SK-N-SH (cell line): Measurements from ENCODE around the gene COBL.

ENCODE experiments used
- POLR2AphosphoS5 ChIP-seq: IDR thresholded peaks from 2 replicates; pipeline ENCODE4 v1.6.1; 2012; ENCODE audit warnings: low read depth, low read length
- SMC3 ChIP-seq: IDR thresholded peaks from 2 replicates; pipeline ENCODE4 v1.6.1; 2012; ENCODE audit warnings: low read depth, low read length, improper control_type of control experiment

DNA sequence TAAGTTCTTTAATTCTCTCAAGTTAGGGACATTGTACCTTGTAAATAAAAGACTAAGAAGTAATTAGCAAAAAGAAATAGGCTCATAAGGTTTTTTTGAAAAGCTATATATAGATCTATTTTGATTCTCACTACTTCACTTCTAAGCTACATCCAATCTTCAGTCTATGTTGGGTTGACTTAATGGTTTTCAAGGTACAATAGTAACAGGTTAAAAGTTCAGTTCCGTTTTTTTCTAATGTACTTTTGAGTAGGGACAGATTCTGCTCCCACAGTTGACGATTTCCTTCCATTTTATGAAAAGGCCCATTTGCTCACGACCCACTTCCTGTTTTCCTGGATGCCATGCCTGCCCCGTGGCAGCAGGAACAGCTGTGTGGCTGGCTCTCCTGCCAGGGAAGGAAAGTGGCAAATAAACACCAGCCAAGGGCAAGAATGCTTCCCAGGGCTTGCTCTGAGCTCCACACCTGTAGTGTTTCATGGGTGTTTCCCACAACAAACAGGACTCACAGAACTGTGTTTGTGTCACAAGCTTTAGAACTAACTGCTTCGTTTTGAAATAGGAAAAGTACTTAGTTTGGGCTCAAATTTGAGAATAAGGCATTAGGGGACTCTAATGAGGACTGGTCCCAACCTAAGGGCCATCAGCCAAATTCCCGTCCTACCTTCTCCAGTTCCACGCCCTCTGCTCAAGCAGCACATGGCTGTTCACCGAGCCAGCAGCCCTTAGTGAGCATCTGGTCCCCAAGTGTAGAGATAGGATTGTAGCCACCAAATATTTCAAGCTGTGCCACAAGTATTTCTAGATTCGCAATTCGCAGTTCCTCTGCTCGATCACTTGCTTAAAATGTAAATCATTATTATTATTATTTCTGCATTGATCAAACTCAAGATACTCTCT is 240.7 kb downstream of the COBL start:
- TF ChIP-seq POLR2AphosphoS5 (no peak), SMC3 (no peak)
